ENCODE measurements around the gene DNAH9.

The DNAH9 gene

GRCh38 chr17:11852231-11852630, 254.0 kb downstream of the DNAH9 start:
- DNase-seq (ENCODE audit: low read depth) = no peak

GRCh38 chr17:11852912-11853311, 254.6 kb downstream of the DNAH9 start:
- DNase-seq (ENCODE audit: low read depth) = no peak

GRCh38 chr17:11853321-11854151, 255.3 kb downstream of the DNAH9 start:
- DNase-seq (ENCODE audit: low read depth) = no peak

- DNase-seq (ENCODE audit: low read depth) = no peak
Observed at GRCh38 chr17:11855306-11855705, 257.0 kb downstream of the DNAH9 start.

- DNase-seq (ENCODE audit: low read depth) = no peak
Observed at GRCh38 chr17:11857006-11857405, 258.7 kb downstream of the DNAH9 start.

GRCh38 chr17:11869680-11870394, 271.6 kb downstream of the DNAH9 start:
- no peak for DNase-seq (ENCODE audit: low read depth)

- DNase-seq (ENCODE audit: low read depth) = no peak
Observed at GRCh38 chr17:11871773-11872172, 273.5 kb downstream of the DNAH9 start.

GRCh38 chr17:11874756-11875155, 276.5 kb downstream of the DNAH9 start:
- no peak for DNase-seq (ENCODE audit: low read depth)

- DNase-seq (ENCODE audit: low read depth) = no peak
Observed at GRCh38 chr17:11880714-11881113, 282.4 kb downstream of the DNAH9 start.

GRCh38 chr17:11882716-11883115, 284.4 kb downstream of the DNAH9 start:
- DNase-seq (ENCODE audit: low read depth) = no peak

- DNase-seq (ENCODE audit: low read depth) = no peak
Observed at GRCh38 chr17:11885051-11885450, 286.8 kb downstream of the DNAH9 start.

GRCh38 chr17:11889266-11889665, 291.0 kb downstream of the DNAH9 start:
- DNase-seq (ENCODE audit: low read depth) = no peak

- DNase-seq (ENCODE audit: low read depth) = no peak
Observed at GRCh38 chr17:11893862-11894261, 295.6 kb downstream of the DNAH9 start.

- no peak for DNase-seq (ENCODE audit: low read depth)
Observed at GRCh38 chr17:11896199-11896598, 297.9 kb downstream of the DNAH9 start.

- DNase-seq (ENCODE audit: low read depth) = no peak
Observed at GRCh38 chr17:11898526-11899235, 300.4 kb downstream of the DNAH9 start.

GRCh38 chr17:11899537-11899942, 301.3 kb downstream of the DNAH9 start:
- no peak for DNase-seq (ENCODE audit: low read depth)

- DNase-seq (ENCODE audit: low read depth) = no peak
Observed at GRCh38 chr17:11900041-11900476, 301.8 kb downstream of the DNAH9 start.

GRCh38 chr17:11900655-11901054, 302.4 kb downstream of the DNAH9 start:
- no peak for DNase-seq (ENCODE audit: low read depth)

GRCh38 chr17:11901931-11902330, 303.7 kb downstream of the DNAH9 start:
- no peak for DNase-seq (ENCODE audit: low read depth)

GRCh38 chr17:11908711-11909146, 310.5 kb downstream of the DNAH9 start:
- DNase-seq (ENCODE audit: low read depth) = no peak

GRCh38 chr17:11909348-11909747, 311.1 kb downstream of the DNAH9 start:
- DNase-seq (ENCODE audit: low read depth) = no peak

- DNase-seq (ENCODE audit: low read depth) = no peak
Observed at GRCh38 chr17:11916091-11916490, 317.8 kb downstream of the DNAH9 start.

GRCh38 chr17:11917415-11917814, 319.1 kb downstream of the DNAH9 start:
- DNase-seq (ENCODE audit: low read depth) = no peak
